NCI-H345 (cell line): ENCODE measurements around the gene ABHD17B.

Experiments
- DNase-seq: peaks from one replicate; lab custom pipeline; 2025; lab: John Stamatoyannopoulos, UW

The ABHD17B gene

GRCh38 chr9:71876829-71877228, 34.2 kb downstream of the ABHD17B start:
- DNase-seq = no peak

GRCh38 chr9:71876106-71876505, 34.9 kb downstream of the ABHD17B start:
- DNase-seq = no peak

DNA sequence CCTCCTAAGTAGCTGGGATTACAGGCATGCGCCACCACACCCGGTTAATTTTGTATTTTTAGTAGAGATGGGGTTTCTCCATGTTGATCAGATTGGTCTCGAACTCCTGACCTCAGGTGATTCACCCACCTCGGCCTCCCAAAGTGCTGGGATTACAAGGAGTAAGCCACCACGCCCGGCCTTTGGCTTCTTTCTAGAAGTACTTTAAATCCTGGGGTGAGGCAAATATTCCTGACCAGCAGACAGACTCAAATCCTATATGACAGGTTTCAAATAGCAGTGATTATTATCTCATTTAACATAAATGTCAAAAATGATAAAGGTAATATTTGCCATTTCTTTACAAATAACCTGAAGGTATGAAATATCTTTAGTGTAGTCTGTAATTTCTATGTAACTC, 35.6 kb downstream of the ABHD17B start:
- DNase-seq = no peak

- no peak for DNase-seq
These were observed 47.4 kb downstream of the ABHD17B start for GRCh38 chr9:71863631-71864030.

GRCh38 chr9:71861618-71862017, 49.4 kb downstream of the ABHD17B start:
- no peak for DNase-seq

- DNase-seq = no peak
These were observed 51.1 kb downstream of the ABHD17B start for GRCh38 chr9:71859939-71860338.

DNA sequence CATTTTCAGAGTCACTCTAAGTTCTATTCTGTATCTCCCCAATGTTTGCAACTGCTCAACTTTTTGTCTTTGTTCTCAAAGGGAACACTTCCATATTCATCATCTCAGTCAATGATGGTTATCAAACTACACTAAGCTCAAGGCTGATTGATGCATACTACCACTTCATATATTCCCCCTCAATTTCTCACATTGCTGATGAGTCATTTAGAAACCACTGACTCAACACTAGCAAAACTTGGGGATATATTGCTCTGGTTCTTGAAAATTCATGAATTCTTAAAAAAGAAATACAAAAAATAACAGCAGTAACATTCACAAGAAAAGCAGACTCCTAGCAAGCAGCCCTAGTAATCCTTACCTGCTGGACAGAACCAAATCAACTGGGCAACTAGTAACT, 52.2 kb downstream of the ABHD17B start:
- DNase-seq = no peak

DNA sequence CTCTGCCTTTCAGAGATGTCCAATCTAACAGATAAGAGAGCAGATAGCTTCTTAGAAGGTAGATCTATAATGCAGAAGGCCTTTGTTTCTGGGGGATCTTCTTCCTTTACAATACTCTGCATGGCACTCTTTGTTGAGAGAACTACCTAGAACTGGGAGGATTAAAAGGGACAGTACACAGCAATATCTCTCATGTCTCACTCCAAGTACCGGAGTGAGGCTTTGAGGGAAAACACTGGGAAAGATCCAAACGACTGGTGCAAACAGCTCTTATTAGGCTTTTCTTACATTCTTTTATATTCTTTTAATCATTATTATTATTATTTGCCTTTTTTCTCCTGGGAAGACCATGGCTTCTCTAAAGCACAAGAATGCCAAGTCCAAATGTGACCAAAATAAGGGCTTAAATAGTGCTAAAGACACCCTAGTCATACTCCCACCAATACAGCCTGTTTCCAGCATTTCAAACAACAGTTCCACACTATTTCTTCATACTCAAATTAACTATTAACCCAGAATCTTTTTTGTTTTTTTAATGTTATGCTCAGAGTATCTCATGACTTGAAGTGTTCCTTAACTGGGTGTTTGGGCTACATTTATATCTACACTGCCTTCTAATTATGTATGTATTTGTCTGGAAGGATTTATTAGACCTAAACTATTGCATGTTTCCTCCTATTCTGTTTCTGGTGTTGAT, 52.7 kb downstream of the ABHD17B start:
- no peak for DNase-seq

DNA sequence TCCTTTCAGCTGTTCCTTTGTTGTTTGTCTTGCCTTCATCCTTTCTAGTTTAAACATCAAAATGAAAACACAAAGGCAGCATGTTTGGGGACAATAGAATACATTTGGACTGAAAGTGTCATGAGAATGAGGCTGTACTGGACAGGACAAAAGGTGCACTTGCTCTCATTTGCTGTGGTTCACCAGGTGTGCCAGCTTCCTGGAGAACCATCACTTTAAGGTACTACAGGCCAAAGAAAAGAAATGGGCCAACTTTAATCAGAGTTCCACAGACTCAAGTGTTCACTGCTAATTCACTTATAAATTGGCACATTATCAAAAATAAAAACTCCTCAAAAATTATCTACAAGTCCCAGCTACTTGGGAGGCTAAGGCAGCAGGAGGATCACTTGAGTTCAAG, 53.8 kb downstream of the ABHD17B start:
- no peak for DNase-seq

GRCh38 chr9:71854811-71855210, 56.2 kb downstream of the ABHD17B start:
- no peak for DNase-seq

GRCh38 chr9:71853084-71853483, 57.9 kb downstream of the ABHD17B start:
- no peak for DNase-seq

DNA sequence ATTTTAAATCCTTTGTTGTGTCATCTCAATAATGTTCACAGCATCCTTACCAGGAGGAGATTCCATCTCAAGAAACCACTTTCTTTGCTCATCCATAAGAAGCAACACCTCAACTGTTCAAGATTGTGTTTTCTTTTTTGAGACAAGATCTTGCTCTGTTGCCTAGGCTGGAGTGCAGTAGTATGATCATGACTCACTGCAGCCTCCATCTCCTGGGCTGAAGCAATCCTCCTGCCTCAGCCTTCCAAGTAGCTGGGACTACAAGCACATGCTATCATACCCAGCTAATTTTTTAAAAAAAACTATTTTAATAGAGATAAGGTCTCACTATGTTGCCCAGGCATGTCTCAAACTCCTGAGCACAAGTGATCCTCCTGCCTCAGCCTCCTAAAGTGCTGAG, 60.0 kb downstream of the ABHD17B start:
- no peak for DNase-seq

DNA sequence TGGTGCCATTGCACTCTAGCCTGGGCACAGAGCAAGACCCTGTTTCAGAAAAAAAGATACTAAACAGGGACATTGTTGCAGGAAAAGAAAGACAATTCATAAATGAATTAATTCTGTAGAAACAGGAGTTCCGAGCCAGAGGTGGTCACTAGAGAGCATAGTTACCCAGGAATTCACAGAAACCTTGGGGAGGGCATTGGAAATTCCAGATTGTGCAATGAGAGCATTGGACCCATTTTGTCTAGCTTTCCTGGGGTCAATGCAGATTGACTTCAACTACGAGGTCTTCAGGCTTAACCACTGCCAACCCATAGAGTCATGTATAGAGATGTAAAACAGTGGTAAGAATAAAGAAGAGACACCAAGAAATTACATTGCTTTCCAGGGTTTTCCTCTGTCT, 63.1 kb downstream of the ABHD17B start:
- no peak for DNase-seq

DNA sequence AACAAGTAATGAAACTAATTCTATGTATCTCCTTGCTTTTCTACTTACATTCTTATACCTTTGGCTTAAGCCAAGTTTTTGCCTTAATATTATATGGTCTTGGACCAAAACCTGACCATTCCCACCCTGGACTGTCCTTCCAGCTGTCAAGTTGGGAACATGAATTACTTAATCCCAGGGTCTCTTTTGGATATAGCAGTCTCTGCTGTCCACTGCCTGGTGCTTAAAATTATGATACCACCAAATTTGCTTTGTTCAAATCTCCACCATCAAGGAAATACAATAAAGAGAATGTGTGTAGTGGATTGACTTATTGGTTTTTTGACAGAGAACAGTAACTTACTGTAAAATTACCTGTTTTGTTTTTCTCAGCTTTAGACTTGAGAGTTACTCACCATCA, 66.2 kb downstream of the ABHD17B start:
- DNase-seq = no peak

GRCh38 chr9:71839668-71840067, 71.3 kb downstream of the ABHD17B start:
- no peak for DNase-seq

- no peak for DNase-seq
These were observed 75.4 kb downstream of the ABHD17B start for GRCh38 chr9:71835596-71835995.

GRCh38 chr9:71830929-71831328, 80.1 kb downstream of the ABHD17B start:
- DNase-seq = no peak

- no peak for DNase-seq
These were observed 80.8 kb downstream of the ABHD17B start for GRCh38 chr9:71830153-71830552.

GRCh38 chr9:71826279-71826678, 84.7 kb downstream of the ABHD17B start:
- DNase-seq = no peak

- DNase-seq = no peak
These were observed 86.7 kb downstream of the ABHD17B start for GRCh38 chr9:71824257-71824656.

- no peak for DNase-seq
These were observed 88.1 kb downstream of the ABHD17B start for GRCh38 chr9:71822935-71823334.

DNA sequence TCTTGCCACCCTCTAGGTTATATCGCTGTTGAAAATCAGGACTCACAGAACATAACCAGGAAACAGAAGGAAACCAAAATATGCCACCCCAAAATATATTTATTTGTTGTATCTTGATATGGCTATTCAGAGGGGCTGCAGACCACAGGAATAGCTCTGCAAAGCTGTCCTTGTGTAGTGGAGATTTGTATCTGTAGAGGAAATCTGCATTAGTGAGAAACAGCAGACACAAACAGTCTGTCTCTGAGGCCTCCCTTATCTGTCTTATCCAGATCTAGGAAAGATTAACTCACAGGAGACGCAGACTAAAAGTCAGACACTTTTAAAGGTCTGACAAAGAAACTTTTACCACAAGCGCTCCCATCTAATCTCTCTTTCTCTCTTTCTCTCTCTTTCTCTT, 88.5 kb downstream of the ABHD17B start:
- DNase-seq = no peak

DNA sequence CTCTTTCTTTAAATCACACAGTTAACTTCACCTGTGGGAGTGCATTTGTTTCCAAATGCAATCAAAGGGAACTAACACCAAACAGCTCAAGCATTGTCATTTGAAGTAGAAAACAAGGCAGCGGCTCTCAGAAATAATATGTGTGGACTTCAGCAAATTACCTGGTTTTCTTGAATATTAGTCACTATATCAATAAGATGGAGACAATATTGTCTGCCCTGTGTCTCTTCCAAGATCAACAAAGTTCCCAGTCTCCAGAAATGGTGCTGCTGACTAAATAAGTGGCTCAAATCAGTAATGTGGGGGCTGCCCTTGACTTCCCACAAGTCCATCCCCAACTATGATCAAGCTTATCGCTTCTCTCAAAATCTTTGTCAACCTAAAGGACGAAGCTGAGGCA, 89.6 kb downstream of the ABHD17B start:
- DNase-seq = no peak

DNA sequence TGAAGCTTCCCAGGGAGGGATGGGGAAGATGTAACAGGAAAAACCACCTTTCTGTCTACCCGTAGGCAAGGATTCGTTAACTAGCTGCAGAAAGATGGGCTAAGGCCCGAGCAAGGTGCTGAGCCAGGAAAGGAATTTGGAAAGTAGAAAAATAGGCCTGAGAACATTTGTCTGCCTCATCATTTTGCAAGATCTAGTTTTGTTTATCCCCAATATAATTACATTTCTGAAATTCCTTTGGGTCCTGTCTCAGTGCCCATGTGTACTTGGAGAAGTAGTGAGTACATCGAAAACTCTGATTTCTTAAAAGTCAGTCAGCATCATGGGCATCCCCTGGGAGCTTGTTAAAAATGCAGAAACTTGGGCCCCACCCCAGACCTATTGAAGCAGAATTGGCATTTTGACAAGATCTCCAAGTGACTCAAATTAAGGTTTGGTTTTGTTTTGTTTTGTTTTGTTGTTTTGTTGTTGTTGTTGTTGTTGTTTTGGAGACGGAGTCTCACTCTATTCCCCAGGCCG, 90.5 kb downstream of the ABHD17B start:
- DNase-seq = no peak
